ENCODE measurements around the gene HIVEP3. TPM values are rescaled to one million over a fixed set of nuclear protein-coding genes. Genes with fewer than 3 reads are reported as not detected.

HIVEP3 gene
- total RNA-seq, 6 experiments from 2014 or later: 1.4 to 3.9 (median 2.2) TPM

DNA sequence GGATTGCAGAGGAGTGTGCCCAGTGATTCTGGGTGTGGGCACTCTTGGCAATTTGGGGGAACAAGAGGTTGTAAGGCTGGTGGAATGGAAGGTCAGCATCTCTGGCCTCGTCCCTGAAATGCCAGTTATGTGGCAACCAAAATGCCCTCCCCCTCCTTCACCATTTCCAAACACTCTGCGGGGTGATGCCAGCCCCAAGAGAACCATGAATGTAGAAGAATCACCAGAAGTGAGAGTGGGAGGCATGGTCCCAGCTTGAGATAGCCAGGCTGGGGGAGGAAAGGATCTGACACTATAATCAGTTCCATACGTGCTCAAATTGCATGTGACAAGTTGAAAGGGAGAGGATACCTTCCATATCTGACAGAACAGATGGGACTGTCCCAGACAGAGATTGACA, 345.5 kb downstream of the HIVEP3 start:
- TF ChIP-seq, protein P1, sequence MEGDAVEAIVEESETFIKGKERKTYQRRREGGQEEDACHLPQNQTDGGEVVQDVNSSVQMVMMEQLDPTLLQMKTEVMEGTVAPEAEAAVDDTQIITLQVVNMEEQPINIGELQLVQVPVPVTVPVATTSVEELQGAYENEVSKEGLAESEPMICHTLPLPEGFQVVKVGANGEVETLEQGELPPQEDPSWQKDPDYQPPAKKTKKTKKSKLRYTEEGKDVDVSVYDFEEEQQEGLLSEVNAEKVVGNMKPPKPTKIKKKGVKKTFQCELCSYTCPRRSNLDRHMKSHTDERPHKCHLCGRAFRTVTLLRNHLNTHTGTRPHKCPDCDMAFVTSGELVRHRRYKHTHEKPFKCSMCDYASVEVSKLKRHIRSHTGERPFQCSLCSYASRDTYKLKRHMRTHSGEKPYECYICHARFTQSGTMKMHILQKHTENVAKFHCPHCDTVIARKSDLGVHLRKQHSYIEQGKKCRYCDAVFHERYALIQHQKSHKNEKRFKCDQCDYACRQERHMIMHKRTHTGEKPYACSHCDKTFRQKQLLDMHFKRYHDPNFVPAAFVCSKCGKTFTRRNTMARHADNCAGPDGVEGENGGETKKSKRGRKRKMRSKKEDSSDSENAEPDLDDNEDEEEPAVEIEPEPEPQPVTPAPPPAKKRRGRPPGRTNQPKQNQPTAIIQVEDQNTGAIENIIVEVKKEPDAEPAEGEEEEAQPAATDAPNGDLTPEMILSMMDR (IDR thresholded peaks at IDR 0.05): no peak
- no peak for TF ChIP-seq POLR2A (IDR thresholded peaks at IDR 0.05)
- DNase-seq: no peak
- no peaks in the 10 kb centered on the region for H3K4me1 ChIP-seq
- H3K27ac ChIP-seq: no peak overlapping the region
- 53% methylated on average over 2 of the region's 3 CpGs for WGBS (ENCODE audit: insufficient coverage, low coverage, low lambda C conversion rate, missing lambda C conversion rate)
- ATAC-seq: no peak
- intact Hi-C loops (cut with DNase I): loop anchor here in 1 of 2 donors (10.0 kb wide), 1 partner anchor 242 kb away; no protein-coding TSS in a partner anchor
- H3K36me3 ChIP-seq: no peaks in the 10 kb centered on the region
- no peaks in the 10 kb centered on the region for H3K27me3 ChIP-seq
- H3K9me3 ChIP-seq: no peaks in the 10 kb centered on the region
- H3K4me3 ChIP-seq: no peak overlapping the region

DNA sequence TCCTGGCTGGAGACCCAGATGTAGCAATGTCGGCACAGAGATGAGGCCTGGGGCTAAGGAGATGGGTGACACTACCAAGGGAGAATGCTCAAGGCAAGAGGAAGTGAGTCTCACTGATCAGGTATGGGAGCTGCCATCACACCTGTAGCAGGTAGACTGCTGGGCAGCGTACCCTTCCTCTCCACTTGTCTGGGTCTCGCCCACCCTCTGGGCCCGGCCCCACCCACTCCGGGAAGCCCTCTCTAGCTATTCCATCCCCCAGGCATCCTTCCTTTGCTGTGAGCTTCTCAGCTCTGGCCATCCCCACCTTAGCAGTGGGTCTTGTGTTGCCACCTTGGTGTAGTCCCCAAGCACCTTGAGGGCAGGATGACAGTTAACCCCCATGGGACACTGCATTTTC, 346.5 kb downstream of the HIVEP3 start:
- H3K27me3 ChIP-seq: no peaks in the 10 kb centered on the region
- 81% methylated on average over 3 of the region's 5 CpGs for WGBS (ENCODE audit: insufficient coverage, low coverage, low lambda C conversion rate, missing lambda C conversion rate)
- intact Hi-C loops (cut with DNase I): loop anchor here in 1 of 2 donors (10.0 kb wide), 1 partner anchor 243 kb away; no protein-coding TSS in a partner anchor
- H3K9me3 ChIP-seq: no peaks in the 10 kb centered on the region
- TF ChIP-seq, protein P1 (IDR thresholded peaks at IDR 0.05): no peak
- TF ChIP-seq POLR2A (IDR thresholded peaks at IDR 0.05): no peak
- H3K27ac ChIP-seq: no peak overlapping the region
- no peak for DNase-seq
- H3K4me1 ChIP-seq: no peaks in the 10 kb centered on the region
- ATAC-seq: no peak
- H3K36me3 ChIP-seq: no peaks in the 10 kb centered on the region
- no peak overlapping the region for H3K4me3 ChIP-seq

DNA sequence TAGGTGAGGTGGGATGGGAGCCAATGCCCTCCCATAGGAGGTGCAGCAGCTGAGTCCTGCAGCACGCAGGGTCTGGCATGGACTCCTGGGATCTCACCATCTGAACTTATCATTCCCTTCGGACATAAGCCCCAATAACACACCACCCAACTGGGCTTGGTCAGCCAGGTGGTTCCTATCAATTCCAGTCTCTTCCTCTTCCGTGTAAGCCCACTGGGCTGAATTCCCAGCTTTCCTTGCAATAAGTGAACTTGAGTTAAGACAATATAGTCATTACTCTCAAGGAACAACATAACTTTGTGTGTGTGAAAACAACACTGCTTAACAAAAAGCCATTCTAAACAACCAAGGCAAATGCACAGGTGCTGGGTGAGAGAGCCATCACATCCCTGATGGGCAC, 347.7 kb downstream of the HIVEP3 start:
- no peak for ATAC-seq
- DNase-seq: no peak
- intact Hi-C loops (cut with DNase I): loop anchor here in 1 of 2 donors (10.0 kb wide), 1 partner anchor 244 kb away; no protein-coding TSS in a partner anchor
- no peaks in the 10 kb centered on the region for H3K9me3 ChIP-seq
- no peaks in the 10 kb centered on the region for H3K4me1 ChIP-seq
- H3K27ac ChIP-seq: no peak overlapping the region
- no CpG with 5 or more reads among the region's 3 CpGs for WGBS (ENCODE audit: insufficient coverage, low coverage, low lambda C conversion rate, missing lambda C conversion rate)
- H3K36me3 ChIP-seq: no peaks in the 10 kb centered on the region
- H3K4me3 ChIP-seq: no peak overlapping the region
- no peaks in the 10 kb centered on the region for H3K27me3 ChIP-seq
- TF ChIP-seq POLR2A (IDR thresholded peaks at IDR 0.05): no peak
- TF ChIP-seq, protein P1 (IDR thresholded peaks at IDR 0.05): no peak

DNA sequence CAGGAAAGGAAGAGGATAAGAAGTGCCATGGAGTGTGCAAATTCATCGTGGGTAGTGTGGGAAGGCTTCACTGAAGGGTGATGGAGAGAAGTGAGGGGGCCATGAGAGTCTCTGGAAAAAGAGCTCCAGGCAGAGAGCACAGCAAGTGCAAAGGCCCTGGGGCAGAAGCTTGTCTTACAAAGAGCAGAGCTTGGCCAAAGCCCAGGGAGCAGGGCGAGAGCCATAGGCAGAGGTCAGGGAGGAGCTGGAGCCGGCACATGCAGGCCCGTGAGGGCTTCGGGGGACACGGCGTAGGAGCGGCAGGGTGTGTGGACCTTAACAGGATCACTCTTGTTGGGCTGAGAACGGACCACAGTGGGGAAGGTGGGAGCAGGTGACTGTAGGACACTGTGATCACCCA, 350.5 kb downstream of the HIVEP3 start:
- no peak overlapping the region for H3K27ac ChIP-seq
- no peak for TF ChIP-seq POLR2A (IDR thresholded peaks at IDR 0.05)
- TF ChIP-seq, protein P1 (IDR thresholded peaks at IDR 0.05): no peak
- no peaks in the 10 kb centered on the region for H3K36me3 ChIP-seq
- 94% methylated on average over 9 of the region's 9 CpGs for WGBS (ENCODE audit: insufficient coverage, low coverage, low lambda C conversion rate, missing lambda C conversion rate)
- no peaks in the 10 kb centered on the region for H3K27me3 ChIP-seq
- ATAC-seq (peak in 1 of 4 donors; percentile 11), DNase-seq (no peak)
- H3K9me3 ChIP-seq: no peaks in the 10 kb centered on the region
- intact Hi-C loops (cut with DNase I): no loop called here
- no peaks in the 10 kb centered on the region for H3K4me1 ChIP-seq
- no peak overlapping the region for H3K4me3 ChIP-seq

DNA sequence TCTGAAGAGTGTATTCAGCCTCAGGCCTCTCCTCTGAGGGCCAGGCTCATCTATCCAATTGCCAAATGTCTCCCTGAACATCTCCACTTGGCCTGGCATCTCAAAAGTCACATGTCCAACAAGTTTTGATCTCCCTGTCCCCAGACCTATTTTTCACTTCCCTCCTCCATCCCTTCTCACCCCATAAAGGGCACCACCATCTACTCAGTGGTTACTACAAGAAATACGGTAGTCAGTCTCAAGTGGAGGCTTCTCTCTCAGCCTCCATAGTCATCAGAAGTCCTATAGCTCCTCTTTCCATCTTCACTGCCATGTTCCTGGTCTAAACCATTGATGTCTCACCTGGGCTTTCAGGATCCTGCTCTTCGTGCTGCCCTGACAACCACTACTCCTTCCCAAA, 351.8 kb downstream of the HIVEP3 start:
- WGBS (ENCODE audit: insufficient coverage, low coverage, low lambda C conversion rate, missing lambda C conversion rate): 88% methylated on average over 2 of the region's 2 CpGs
- Histone ChIP-seq H3K36me3 (no peaks in the 10 kb centered on the region), H3K9me3 (no peaks in the 10 kb centered on the region), H3K4me1 (peaks cover 0 to 2% (median 0%) of the 10 kb centered on the region in 4 donors), H3K27me3 (no peaks in the 10 kb centered on the region), H3K27ac (no peak overlapping the region), H3K4me3 (no peak overlapping the region)
- DNase-seq (no peak), ATAC-seq (no peak)
- no peak for TF ChIP-seq POLR2A (IDR thresholded peaks at IDR 0.05)
- TF ChIP-seq, protein P1 (IDR thresholded peaks at IDR 0.05): no peak
- intact Hi-C loops (cut with DNase I): no loop called here

Data from right lobe of liver (tissue), 6 donors.